Pulmonary artery endothelial cell (primary cell): Measurements from ENCODE around the gene FMNL2. TPM values are rescaled to one million over a fixed set of nuclear protein-coding genes. Genes with fewer than 3 reads are reported as not detected.
"Not testable (repeated sequence)": the region's sequence is repeated elsewhere in the genome, so short reads cannot be mapped to it uniquely, and the experiment has no call there.

Source experiments
- DNase-seq: peaks from one replicate; pipeline ENCODE4 v3.0.0-alpha.2; 2011; ENCODE audit warnings: low read depth, low spot score
- total RNA-seq: library from RNA; depleted of rRNA; stranded (reverse); fragments of >200 nt; gene quantifications from 2 replicates; pipeline ENCODE4 v1.2.3, GENCODE V29; 2014

The FMNL2 gene
- total RNA-seq, 1 donor from 2014 or later, result 26.6 TPM

- DNase-seq, result no peak
Measured at GRCh38 chr2:152519581-152519952, 184.6 kb downstream of the FMNL2 start.

- DNase-seq, result no peak
Measured at GRCh38 chr2:152520759-152521158, 185.8 kb downstream of the FMNL2 start.

GRCh38 chr2:152522446-152522845 lies 187.5 kb downstream of the FMNL2 start:
- not testable (repeated sequence) for DNase-seq

DNA sequence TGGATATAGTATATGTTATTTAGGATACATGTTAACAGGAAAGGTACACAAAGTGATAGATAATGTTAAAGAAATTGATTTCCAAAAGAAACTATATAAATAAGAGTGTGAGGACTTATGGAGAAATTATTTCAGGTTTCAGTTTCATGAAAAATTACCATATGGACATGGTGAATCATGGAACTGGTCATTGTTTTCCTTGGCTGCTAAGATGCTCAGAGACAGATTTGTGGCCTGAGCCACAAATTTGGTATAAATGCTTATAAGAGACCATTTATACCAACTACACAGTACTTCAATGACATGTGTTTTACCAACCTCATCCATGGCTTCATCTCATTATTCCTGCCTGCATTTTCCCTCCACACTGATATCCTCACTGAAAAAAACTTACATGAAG lies 188.1 kb downstream of the FMNL2 start:
- no peak for DNase-seq

GRCh38 chr2:152525277-152525838 lies 190.4 kb downstream of the FMNL2 start:
- peak; percentile 66 for DNase-seq

DNA sequence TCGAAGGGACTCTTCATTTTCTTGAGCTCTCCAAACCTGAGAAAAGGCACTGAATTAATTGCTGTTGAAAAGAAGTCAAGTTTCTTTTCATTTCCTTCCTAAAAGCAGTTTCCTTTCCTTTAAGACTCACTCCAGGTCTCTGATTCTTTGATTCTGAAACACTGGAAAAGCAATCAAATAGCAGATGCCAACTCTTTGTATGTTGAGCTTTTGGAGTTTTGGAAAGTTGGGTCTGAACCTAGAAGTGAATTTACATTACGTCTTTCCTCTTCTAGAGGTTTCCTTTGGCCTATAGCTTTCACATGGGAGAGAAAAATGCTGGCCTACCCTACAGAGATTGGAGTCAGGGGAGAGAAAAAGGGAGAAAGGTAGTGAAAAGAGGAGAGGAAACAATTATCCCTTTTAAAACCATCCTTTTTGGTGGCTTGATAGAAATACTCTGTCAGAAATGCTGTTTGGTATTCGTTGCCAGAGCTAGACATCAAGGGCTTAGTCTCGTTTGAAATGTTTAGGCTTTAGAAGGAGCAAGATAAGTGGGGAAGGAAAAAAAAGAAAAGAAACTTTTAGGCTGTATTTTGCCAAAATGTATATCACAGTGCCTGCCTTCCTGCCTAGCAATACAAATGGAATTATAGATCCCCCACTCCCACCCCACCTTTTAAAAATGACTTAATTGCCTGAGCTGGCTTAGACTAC lies 194.6 kb downstream of the FMNL2 start:
- no peak for DNase-seq

GRCh38 chr2:152532241-152532640 lies 197.3 kb downstream of the FMNL2 start:
- no peak for DNase-seq

DNA sequence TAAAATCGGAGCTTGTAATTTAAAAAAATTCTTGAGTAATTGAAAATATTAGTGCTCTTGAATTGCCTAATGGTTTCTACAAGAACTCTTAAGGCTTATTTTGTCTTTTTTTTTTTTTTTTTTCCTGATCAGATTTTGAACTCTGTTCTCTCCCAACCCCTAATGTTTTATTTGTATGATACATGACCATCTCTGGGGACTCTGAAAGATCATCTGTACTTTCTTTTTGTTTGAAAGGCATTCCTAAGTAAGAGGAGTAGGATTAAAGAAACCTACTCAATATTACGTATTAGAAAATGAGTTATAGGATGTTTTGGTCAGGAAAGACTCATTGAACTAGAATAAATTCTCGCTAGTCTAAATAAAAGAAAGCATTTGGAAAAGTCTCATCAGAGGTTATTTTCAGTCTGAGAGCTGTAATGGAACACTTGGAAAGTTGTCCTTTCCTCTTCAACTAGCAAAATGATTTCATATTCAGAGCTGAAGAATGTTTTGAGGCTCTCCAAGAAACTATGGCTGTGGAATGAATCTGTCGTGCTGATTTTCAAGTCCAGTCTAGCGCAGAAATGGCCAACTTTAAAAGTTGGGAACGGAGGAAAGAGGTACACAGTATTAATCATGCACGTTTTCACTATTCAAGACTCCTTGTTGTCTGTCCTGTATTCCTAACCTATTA lies 199.6 kb downstream of the FMNL2 start:
- no peak for DNase-seq

- DNase-seq, result no peak
Measured at GRCh38 chr2:152537081-152537651, 202.2 kb downstream of the FMNL2 start.

- no peak for DNase-seq
Measured at GRCh38 chr2:152539424-152539823, 204.4 kb downstream of the FMNL2 start.

DNA sequence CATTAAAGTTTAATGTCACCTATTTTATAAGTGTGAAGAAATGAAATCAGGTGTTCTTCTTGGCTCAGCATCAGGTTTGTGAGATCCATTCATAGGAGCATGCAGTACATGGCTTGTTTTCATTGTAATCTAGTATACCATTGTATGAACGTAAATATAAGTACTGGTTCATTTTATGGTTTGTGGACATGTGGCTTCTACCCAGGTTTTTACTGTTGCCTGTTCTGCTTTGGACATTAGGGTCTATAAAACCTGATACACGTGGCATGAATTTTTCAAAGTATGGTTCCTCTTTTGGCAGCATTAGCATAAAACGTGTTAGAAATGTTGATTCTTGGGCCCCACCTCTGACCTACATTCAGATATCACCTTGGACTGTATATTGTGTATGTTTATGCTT lies 206.7 kb downstream of the FMNL2 start:
- DNase-seq, result no peak

DNA sequence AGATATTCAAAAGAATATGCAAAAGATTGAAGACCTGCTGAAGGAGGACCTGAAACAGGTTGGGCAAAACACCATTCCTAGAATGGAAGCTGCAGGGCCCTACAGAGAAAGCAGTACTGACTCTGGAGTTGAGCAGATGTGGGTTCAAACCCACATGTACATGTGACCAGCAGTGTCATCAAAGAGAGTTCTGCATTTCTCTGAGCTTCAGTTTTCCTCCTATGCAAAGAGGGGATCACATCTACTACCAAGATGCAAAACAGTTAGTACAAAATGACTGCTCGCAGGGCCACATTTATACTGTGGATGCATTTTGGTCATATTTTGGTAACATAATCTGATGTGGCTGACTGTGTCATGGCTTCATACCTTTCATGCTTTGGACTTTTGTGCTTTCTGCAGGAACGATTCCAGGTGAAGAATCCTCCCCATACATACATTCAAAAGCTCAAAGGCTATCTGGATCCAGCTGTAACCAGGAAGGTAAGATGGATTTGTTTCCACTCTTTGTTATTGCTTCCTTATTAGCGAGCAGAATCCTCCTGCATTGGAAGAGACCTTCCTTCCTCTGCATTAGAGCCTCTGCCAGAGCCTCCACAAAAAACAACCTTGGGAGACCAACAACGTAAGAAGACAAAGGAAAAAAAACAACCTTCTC lies 207.5 kb downstream of the FMNL2 start:
- no peak for DNase-seq

DNA sequence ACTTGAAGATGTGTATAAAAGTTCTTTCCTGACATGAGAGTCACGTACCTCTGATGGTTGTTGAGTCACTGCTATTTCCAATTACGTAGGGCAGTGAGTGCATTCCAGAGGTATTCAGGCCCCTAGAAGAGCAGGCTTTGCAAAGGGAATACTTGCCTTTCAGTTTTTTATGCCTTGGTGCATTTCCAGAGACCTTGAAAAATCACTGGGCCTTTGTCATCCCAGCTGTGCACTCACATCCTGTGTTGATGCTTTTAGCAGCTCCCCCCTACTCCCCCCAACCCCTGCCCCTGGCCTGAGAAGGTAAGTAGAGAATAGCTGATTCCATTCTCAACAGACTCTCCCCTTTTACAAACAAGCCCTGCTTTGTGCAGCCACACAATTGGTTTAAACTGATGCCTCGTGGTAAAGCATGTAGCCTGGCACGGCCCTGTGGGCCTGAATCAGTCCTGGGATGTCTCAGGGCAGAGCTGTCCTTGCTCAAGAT lies 208.1 kb downstream of the FMNL2 start:
- peak; percentile 68 for DNase-seq

GRCh38 chr2:152543717-152544116 lies 208.7 kb downstream of the FMNL2 start:
- no peak for DNase-seq

GRCh38 chr2:152544638-152545037 lies 209.7 kb downstream of the FMNL2 start:
- no peak for DNase-seq

GRCh38 chr2:152546230-152546837 lies 211.4 kb downstream of the FMNL2 start:
- DNase-seq, result no peak

DNA sequence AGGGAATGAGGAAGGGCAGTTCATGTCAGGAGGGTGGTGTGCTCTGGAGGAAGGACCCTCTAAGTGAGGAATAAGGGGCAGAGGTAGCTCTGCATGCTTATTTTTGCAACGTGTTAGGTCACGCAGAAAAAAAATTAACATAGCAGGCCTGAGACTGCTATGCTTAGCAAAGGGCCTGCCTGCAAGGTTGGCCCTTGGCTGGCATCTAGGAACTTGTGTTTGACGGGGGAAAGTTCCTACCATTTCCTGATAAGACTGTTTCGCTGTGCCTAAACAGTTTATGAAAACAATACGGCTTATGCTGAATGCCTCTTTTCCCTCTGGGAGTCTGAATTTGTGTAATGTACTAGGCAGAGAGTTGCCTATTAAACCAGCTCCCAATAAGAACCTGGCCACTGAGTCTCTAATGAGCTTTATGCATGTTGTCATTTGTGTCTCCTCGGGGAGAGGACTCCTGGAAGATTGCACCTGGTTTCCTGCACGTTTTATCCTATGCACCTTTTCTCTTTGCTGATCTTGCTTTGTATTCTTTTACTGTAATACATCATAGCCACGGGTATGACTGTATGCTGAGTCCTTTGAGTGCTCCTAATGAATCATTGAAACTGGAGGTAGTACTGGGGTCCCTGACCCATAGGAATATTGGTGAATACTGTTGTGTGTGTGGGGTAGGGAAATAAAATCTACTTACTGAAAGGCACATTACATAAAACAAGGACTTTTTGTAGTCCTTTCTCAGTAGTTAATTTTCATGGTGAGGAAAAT lies 213.3 kb downstream of the FMNL2 start:
- no peak for DNase-seq

DNA sequence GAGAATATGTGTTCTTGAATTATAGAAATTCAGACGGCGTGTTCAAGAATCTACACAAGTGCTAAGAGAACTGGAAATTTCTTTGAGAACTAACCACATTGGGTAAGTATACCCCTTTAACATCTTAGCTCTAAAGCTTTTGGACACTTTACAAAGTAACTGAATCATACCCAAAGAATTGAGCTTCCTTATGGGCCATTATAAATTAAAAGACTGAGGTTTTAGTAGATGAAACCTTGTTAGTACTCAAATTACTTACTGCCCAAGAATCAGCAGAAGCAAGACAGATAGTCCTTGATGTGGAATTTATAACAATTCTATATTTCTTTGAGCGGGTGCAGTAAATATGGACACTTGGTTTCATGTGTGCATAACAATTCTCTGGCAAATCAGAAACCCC lies 214.0 kb downstream of the FMNL2 start:
- no peak for DNase-seq

DNA sequence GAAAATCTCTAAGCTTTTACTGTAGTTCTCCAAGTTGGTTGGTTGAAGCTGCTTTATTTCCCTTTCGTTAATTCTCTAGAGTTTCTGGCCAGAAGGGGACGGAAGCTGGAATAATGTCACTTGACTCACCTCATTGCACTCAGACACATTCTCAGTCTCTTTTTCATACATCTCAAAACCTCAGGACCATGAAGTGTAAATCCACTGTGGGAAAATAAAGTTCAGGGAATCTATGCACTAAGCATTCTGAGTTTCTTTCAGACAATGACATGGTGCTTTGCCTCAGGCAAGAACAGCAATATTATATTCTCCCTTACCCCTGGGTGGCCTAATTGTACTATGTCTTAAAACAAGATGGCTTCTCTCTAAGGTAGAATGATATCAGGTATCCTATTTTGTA lies 214.4 kb downstream of the FMNL2 start:
- DNase-seq, result no peak

DNA sequence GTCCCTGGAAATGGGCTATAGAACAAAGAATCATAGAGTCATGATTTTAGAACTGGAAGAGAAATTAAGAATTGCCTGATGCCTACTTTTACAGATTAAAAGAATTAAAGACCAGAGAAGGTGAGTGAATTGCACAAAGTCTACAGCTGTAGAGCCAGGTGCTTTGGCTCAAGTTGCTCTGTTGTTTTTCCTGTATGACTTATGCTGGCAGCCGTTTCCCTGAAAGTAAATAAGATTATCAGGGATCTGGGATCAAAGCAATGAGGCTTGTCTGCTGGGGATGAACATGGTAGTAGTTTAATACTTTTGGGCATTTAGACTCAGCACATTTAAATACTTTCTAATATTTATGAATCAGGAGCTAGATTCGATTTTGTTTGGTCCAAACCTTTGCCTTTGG lies 215.4 kb downstream of the FMNL2 start:
- DNase-seq, result no peak

DNA sequence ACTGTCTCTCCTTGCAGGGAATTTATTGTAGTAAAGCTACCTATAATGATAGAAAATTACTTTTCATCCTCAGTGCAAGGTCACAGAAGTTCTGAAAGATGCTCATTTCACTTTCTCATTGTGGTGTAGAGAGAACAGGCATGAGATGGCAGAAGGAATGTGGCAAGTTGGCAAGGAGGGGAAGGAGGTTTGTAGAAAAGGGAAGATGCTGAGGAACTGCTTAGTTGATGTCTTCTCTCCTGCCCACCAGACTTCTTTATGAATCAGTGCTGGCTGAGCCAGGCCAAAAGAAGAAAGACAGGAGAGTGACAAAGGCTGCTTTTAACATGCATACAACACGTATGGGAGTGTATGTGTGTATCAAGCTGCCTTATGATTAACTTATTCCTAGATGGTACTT lies 217.9 kb downstream of the FMNL2 start:
- DNase-seq, result no peak
